SU-DHL-6 (cell line): Measurements from ENCODE around the gene BNIP5.

Source experiments
- H2AFZ ChIP-seq: fragments of 200-600 bp; sonication (generic); 2 replicates; pipeline ENCODE4 v1.6.1; 2014; ENCODE audit warnings: low read depth, mild to moderate bottlenecking, moderate library complexity, mixed read lengths, antibody characterized with exemption, low read length; ENCODE audit not compliant: severe bottlenecking
- H3F3A ChIP-seq: fragments of 200-600 bp; shearing (Covaris generic); 2 replicates; pipeline ENCODE4 v1.6.0; 2016; ENCODE audit warnings: antibody characterized with exemption, mild to moderate bottlenecking; ENCODE audit not compliant: insufficient read depth
- H3K27ac ChIP-seq: fragments of 200-600 bp; sonication (generic); 2 replicates; pipeline ENCODE4 v1.5.1; 2016; ENCODE audit warnings: low read depth, mild to moderate bottlenecking, low read length, moderate library complexity, mixed read lengths
- H3K27me3 ChIP-seq: fragments of 200-600 bp; sonication (generic), shearing (Covaris generic); 2 replicates; pipeline ENCODE4 v1.6.0; 2014; ENCODE audit warnings: mild to moderate bottlenecking, low read length
- H3K36me3 ChIP-seq: fragments of 200-600 bp; sonication (generic); 2 replicates; pipeline ENCODE4 v1.6.1; 2014; ENCODE audit warnings: mild to moderate bottlenecking, low read length, mixed read lengths
- H3K4me2 ChIP-seq: fragments of 300-600, 200-600 bp; shearing (Covaris generic), sonication (generic); 2 replicates; pipeline ENCODE4 v1.6.0; 2014; ENCODE audit warnings: low read length, low read depth, mild to moderate bottlenecking; ENCODE audit not compliant: poor library complexity, severe bottlenecking
- H3K4me3 ChIP-seq: fragments of 200-600 bp; sonication (generic); 2 replicates; pipeline ENCODE4 v1.5.1; 2014; ENCODE audit warnings: antibody characterized with exemption, low read length, mild to moderate bottlenecking, mixed read lengths; ENCODE audit not compliant: insufficient read depth, poor library complexity, severe bottlenecking
- H3K79me2 ChIP-seq: fragments of 200-600 bp; sonication (generic); 2 replicates; pipeline ENCODE4 v1.6.1; 2014; ENCODE audit warnings: mild to moderate bottlenecking, low read length, moderate library complexity; ENCODE audit not compliant: insufficient read depth
- H3K9ac ChIP-seq: fragments of 200-600 bp; sonication (generic); 2 replicates; pipeline ENCODE4 v1.7.0; 2014; ENCODE audit warnings: mild to moderate bottlenecking, low read length
- H3K9me2 ChIP-seq: fragments of 200-600 bp; sonication (generic); replicated peaks from 2 replicates; pipeline ENCODE4 v1.6.1; 2014; ENCODE audit warnings: low read length; ENCODE audit not compliant: insufficient read depth
- H3K9me3 ChIP-seq: fragments of 200-600 bp; sonication (generic); 2 replicates; pipeline ENCODE4 v1.6.1; 2014; ENCODE audit warnings: low read length, mixed read lengths; ENCODE audit not compliant: insufficient read depth
- H4K20me1 ChIP-seq: fragments of 200-600 bp; sonication (generic); 2 replicates; pipeline ENCODE4 v1.6.1; 2014; ENCODE audit warnings: low read depth, mild to moderate bottlenecking, antibody characterized with exemption, low read length, moderate library complexity, mixed read lengths
- CTCF ChIP-seq: fragments of 200-600 bp; sonication (generic); IDR thresholded peaks from one replicate; pipeline ENCODE4 v1.5.1; 2017; ENCODE audit warnings: antibody characterized with exemption, mild to moderate bottlenecking, low read length, moderate library complexity; ENCODE audit not compliant: insufficient read depth, poor library complexity, severe bottlenecking
- EZH2phosphoT487 ChIP-seq: fragments of 200-600 bp; sonication (generic), shearing (Covaris generic); conservative IDR thresholded peaks from 2 replicates; pipeline ENCODE4 v1.6.1; 2018; ENCODE audit warnings: mild to moderate bottlenecking, antibody characterized with exemption, low read length, moderate library complexity, mixed read lengths

BNIP5 gene

GRCh38 chr6:36373368-36374019, 36.8 kb upstream of the BNIP5 start:
- Histone ChIP-seq H3K9me2 (no peaks in the 10 kb centered on the region), H3K4me2 (no peak overlapping the region), H3F3A (no peaks in the 10 kb centered on the region), H3K9ac (no peak overlapping the region), H2AFZ (no peak overlapping the region), H3K27ac (no peak overlapping the region), H4K20me1 (no peaks in the 10 kb centered on the region), H3K27me3 (no peaks in the 10 kb centered on the region), H3K9me3 (no peaks in the 10 kb centered on the region), H3K36me3 (no peaks in the 10 kb centered on the region), H3K79me2 (no peaks in the 10 kb centered on the region), H3K4me3 (no peak overlapping the region)
- no peak for TF ChIP-seq EZH2phosphoT487
- TF ChIP-seq CTCF = no peak

GRCh38 chr6:36372088-36372487, 35.4 kb upstream of the BNIP5 start:
- Histone ChIP-seq H3K27me3 (no peaks in the 10 kb centered on the region), H3K4me2 (no peak overlapping the region), H3K9me2 (no peaks in the 10 kb centered on the region)

GRCh38 chr6:36371211-36371610, 34.5 kb upstream of the BNIP5 start:
- Histone ChIP-seq H3F3A (no peaks in the 10 kb centered on the region), H3K27me3 (no peaks in the 10 kb centered on the region)

More at GRCh38 chr6:36372088-36372487, 35.4 kb upstream of the BNIP5 start:
- H3K9me3 ChIP-seq = no peaks in the 10 kb centered on the region
- H3K9ac ChIP-seq = no peak overlapping the region
- H3K27ac ChIP-seq = no peak overlapping the region
- no peaks in the 10 kb centered on the region for H3K36me3 ChIP-seq
- H3F3A ChIP-seq = no peaks in the 10 kb centered on the region
- H2AFZ ChIP-seq = no peak overlapping the region
- TF ChIP-seq CTCF (no peak), EZH2phosphoT487 (no peak)
- H3K4me3 ChIP-seq = no peak overlapping the region
- no peaks in the 10 kb centered on the region for H4K20me1 ChIP-seq
- H3K79me2 ChIP-seq = no peaks in the 10 kb centered on the region

More at GRCh38 chr6:36371211-36371610, 34.5 kb upstream of the BNIP5 start:
- no peaks in the 10 kb centered on the region for H3K9me3 ChIP-seq
- TF ChIP-seq CTCF (no peak), EZH2phosphoT487 (no peak)
- H3K9ac ChIP-seq = no peak overlapping the region
- no peak overlapping the region for H2AFZ ChIP-seq
- no peaks in the 10 kb centered on the region for H3K79me2 ChIP-seq
- H3K9me2 ChIP-seq = no peaks in the 10 kb centered on the region
- H3K4me2 ChIP-seq = no peak overlapping the region
- H3K36me3 ChIP-seq = no peaks in the 10 kb centered on the region
- H3K27ac ChIP-seq = no peak overlapping the region
- H3K4me3 ChIP-seq = no peak overlapping the region
- H4K20me1 ChIP-seq = no peaks in the 10 kb centered on the region
